Measurements from ENCODE around the gene PRAMEF2.
"Not testable (repeated sequence)": the region's sequence is repeated elsewhere in the genome, so short reads cannot be mapped to it uniquely, and the experiment has no call there.

- TF ChIP-seq EP300 (IDR thresholded peaks at IDR 0.05; ENCODE audit: low read depth); CTCF (IDR thresholded peaks at IDR 0.05); POLR2AphosphoS5 (IDR thresholded peaks at IDR 0.05): not testable (repeated sequence)
Observed at GRCh38 chr1:12903793-12904572, 47.1 kb downstream of the PRAMEF2 start.
